T-helper 1 cell treated with Interleukin-12 subunit alpha and Interleukin-12 subunit beta and Interleukin-4 antibody, amounts not matched to agents 30 ng/mL and 1 ng/mL, for 36 hours (primary cell): Measurements from ENCODE around the gene APOLD1. TPM values are rescaled to one million over a fixed set of nuclear protein-coding genes. Genes with fewer than 3 reads are reported as not detected.
"Not testable (repeated sequence)": the region's sequence is repeated elsewhere in the genome, so short reads cannot be mapped to it uniquely, and the experiment has no call there.

Source experiments
- intact Hi-C: fragments of 100-400 bp; cut with micrococcal nuclease; formaldehyde crosslinking; loops from one replicate; pipeline ENCODE4 v1.15.1; 2024
- total RNA-seq: library from RNA; stranded (reverse); gene quantifications from 2 replicates; pipeline ENCODE4 v1.2.3, GENCODE V29; 2022

APOLD1 gene
- total RNA-seq, 1 donor from 2014 or later = 11.0 TPM

GRCh38 chr12:12786351-12786705, 869 bp downstream of the APOLD1 start:
- intact Hi-C loops = loop anchor here (1.0 to 5.0 kb wide), 4 partner anchors 224 to 410 kb away; partner anchors contain the start of genes DUSP16 and FAM234B

GRCh38 chr12:12786706-12787601, 1.5 kb downstream of the APOLD1 start:
- intact Hi-C loops = loop anchor here (1.0 to 5.0 kb wide), 4 partner anchors 225 to 411 kb away; partner anchors contain the start of genes DUSP16 and FAM234B

- intact Hi-C loops = loop anchor here (1.0 to 5.0 kb wide), 12 partner anchors 15 to 431 kb away; partner anchors contain the start of genes BORCS5, DDX47, DUSP16 and FAM234B
Observed at GRCh38 chr12:12788131-12788530, 2.7 kb downstream of the APOLD1 start.

- intact Hi-C loops = loop anchor here (1.0 to 5.0 kb wide), 13 partner anchors 14 to 432 kb away; partner anchors contain the start of genes BORCS5, DDX47, DUSP16 and FAM234B
Observed at GRCh38 chr12:12788675-12789368, 3.4 kb downstream of the APOLD1 start.

- intact Hi-C loops = no loop called here
Observed at GRCh38 chr12:12790956-12791355, 5.5 kb downstream of the APOLD1 start.

GRCh38 chr12:12791756-12792369, 6.4 kb downstream of the APOLD1 start:
- intact Hi-C loops = no loop called here

GRCh38 chr12:12792421-12792820, 7.0 kb downstream of the APOLD1 start:
- intact Hi-C loops = no loop called here

- intact Hi-C loops = no loop called here
Observed at GRCh38 chr12:12794686-12795085, 9.2 kb downstream of the APOLD1 start.

- intact Hi-C loops = no loop called here
Observed at GRCh38 chr12:12796171-12796570, 10.7 kb downstream of the APOLD1 start.

GRCh38 chr12:12796928-12797793, 11.7 kb downstream of the APOLD1 start:
- intact Hi-C loops = no loop called here

GRCh38 chr12:12797794-12798152, 12.3 kb downstream of the APOLD1 start:
- intact Hi-C loops = no loop called here

GRCh38 chr12:12798480-12798879, 13.0 kb downstream of the APOLD1 start:
- intact Hi-C loops = no loop called here

GRCh38 chr12:12799163-12799920, 13.9 kb downstream of the APOLD1 start:
- intact Hi-C loops = no loop called here

- intact Hi-C loops = no loop called here
Observed at GRCh38 chr12:12800406-12801180, 15.1 kb downstream of the APOLD1 start.

GRCh38 chr12:12801656-12802055, 16.2 kb downstream of the APOLD1 start:
- intact Hi-C loops = not testable (repeated sequence)

GRCh38 chr12:12803186-12803585, 17.7 kb downstream of the APOLD1 start:
- intact Hi-C loops = loop anchor here (1.0 kb wide), 1 partner anchor 15 kb away; no protein-coding TSS in a partner anchor

- intact Hi-C loops = no loop called here
Observed at GRCh38 chr12:12804011-12804410, 18.6 kb downstream of the APOLD1 start.

GRCh38 chr12:12804432-12804886, 19.0 kb downstream of the APOLD1 start:
- intact Hi-C loops = no loop called here
